ENCODE data around the gene WARS2. TPM values are rescaled to one million over a fixed set of nuclear protein-coding genes. Genes with fewer than 3 reads are reported as not detected.

The WARS2 gene
- total RNA-seq, 1 donor from 2014 or later = 9.5 TPM

- DNase-seq = no peak
- no peaks in the 10 kb centered on the region for H3K36me3 ChIP-seq
- intact Hi-C loops (cut with micrococcal nuclease) = no loop called here
- no peak for TF ChIP-seq CTCF (IDR thresholded peaks at IDR 0.05; ENCODE audit: borderline replicate concordance)
- no peaks in the 10 kb centered on the region for H3K9me3 ChIP-seq (replicated peaks)
- H3K27me3 ChIP-seq (ENCODE audit: low read depth) = no peaks in the 10 kb centered on the region
- H3K4me3 ChIP-seq = no peak overlapping the region
- no peaks in the 10 kb centered on the region for H3K4me1 ChIP-seq
- no peak overlapping the region for H3K27ac ChIP-seq (replicated peaks)
Measured at GRCh38 chr1:119055568-119055967, 84.9 kb downstream of the WARS2 start.

GRCh38 chr1:119053917-119054316 is 86.5 kb downstream of the WARS2 start:
- H3K9me3 ChIP-seq (replicated peaks) = no peaks in the 10 kb centered on the region
- intact Hi-C loops (cut with micrococcal nuclease) = no loop called here
- no peak overlapping the region for H3K27ac ChIP-seq (replicated peaks)
- no peaks in the 10 kb centered on the region for H3K36me3 ChIP-seq
- DNase-seq = no peak
- no peaks in the 10 kb centered on the region for H3K27me3 ChIP-seq (ENCODE audit: low read depth)
- TF ChIP-seq CTCF (IDR thresholded peaks at IDR 0.05; ENCODE audit: borderline replicate concordance) = no peak
- no peak overlapping the region for H3K4me3 ChIP-seq
- H3K4me1 ChIP-seq = no peaks in the 10 kb centered on the region

GRCh38 chr1:119052267-119052666 is 88.2 kb downstream of the WARS2 start:
- H3K9me3 ChIP-seq (replicated peaks) = no peaks in the 10 kb centered on the region
- no peaks in the 10 kb centered on the region for H3K27me3 ChIP-seq (ENCODE audit: low read depth)
- intact Hi-C loops (cut with micrococcal nuclease) = no loop called here
- TF ChIP-seq CTCF (IDR thresholded peaks at IDR 0.05; ENCODE audit: borderline replicate concordance) = no peak
- no peak for DNase-seq
- H3K4me1 ChIP-seq = peaks cover 6% of the 10 kb centered on the region
- no peaks in the 10 kb centered on the region for H3K36me3 ChIP-seq
- H3K4me3 ChIP-seq = no peak overlapping the region
- no peak overlapping the region for H3K27ac ChIP-seq (replicated peaks)

- no peaks in the 10 kb centered on the region for H3K27me3 ChIP-seq (ENCODE audit: low read depth)
- intact Hi-C loops (cut with micrococcal nuclease) = no loop called here
- no peaks in the 10 kb centered on the region for H3K9me3 ChIP-seq (replicated peaks)
- DNase-seq = no peak
- TF ChIP-seq CTCF (IDR thresholded peaks at IDR 0.05; ENCODE audit: borderline replicate concordance) = no peak
- peaks cover 13% of the 10 kb centered on the region for H3K36me3 ChIP-seq
- H3K27ac ChIP-seq (replicated peaks) = no peak overlapping the region
- no peak overlapping the region for H3K4me3 ChIP-seq
- peaks cover 17% of the 10 kb centered on the region for H3K4me1 ChIP-seq
Measured at GRCh38 chr1:119048624-119049404, 91.6 kb downstream of the WARS2 start.

GRCh38 chr1:119046785-119047438 is 93.5 kb downstream of the WARS2 start:
- peak overlapping the region; percentile 47 for H3K27ac ChIP-seq (replicated peaks)
- no peaks in the 10 kb centered on the region for H3K27me3 ChIP-seq (ENCODE audit: low read depth)
- DNase-seq = no peak
- H3K4me3 ChIP-seq = peak overlapping the region; percentile 22
- peaks cover 20% of the 10 kb centered on the region for H3K36me3 ChIP-seq
- H3K4me1 ChIP-seq = peaks cover 17% of the 10 kb centered on the region
- intact Hi-C loops (cut with micrococcal nuclease) = no loop called here
- no peaks in the 10 kb centered on the region for H3K9me3 ChIP-seq (replicated peaks)
- no peak for TF ChIP-seq CTCF (IDR thresholded peaks at IDR 0.05; ENCODE audit: borderline replicate concordance)
